Mucosa of stomach (tissue), 1 donor: ENCODE data around the gene FNDC3B.

ENCODE experiments used
- H3K27me3 ChIP-seq: one replicate; pipeline ENCODE4 v1.7.0; 2013; ENCODE audit warnings: mild to moderate bottlenecking, low read length; ENCODE audit not compliant: control insufficient read depth, insufficient read depth
- H3K36me3 ChIP-seq: one replicate; pipeline ENCODE4 v1.7.0; 2013; ENCODE audit warnings: low read length; ENCODE audit not compliant: control insufficient read depth, insufficient read depth
- H3K4me1 ChIP-seq: one replicate; pipeline ENCODE4 v1.7.0; 2013; ENCODE audit warnings: mild to moderate bottlenecking, low read length; ENCODE audit not compliant: control insufficient read depth, insufficient read depth
- H3K4me3 ChIP-seq: one replicate; pipeline ENCODE4 v1.7.0; 2013; ENCODE audit warnings: low read length
- H3K9ac ChIP-seq: one replicate; pipeline ENCODE4 v1.7.0; 2013; ENCODE audit warnings: mild to moderate bottlenecking, low read length, moderate library complexity
- H3K9me3 ChIP-seq: one replicate; pipeline ENCODE4 v1.7.0; 2013; ENCODE audit warnings: mild to moderate bottlenecking, low read length, moderate library complexity; ENCODE audit not compliant: control insufficient read depth
- donor health status: Pancreatic carcinoma.

FNDC3B gene

DNA sequence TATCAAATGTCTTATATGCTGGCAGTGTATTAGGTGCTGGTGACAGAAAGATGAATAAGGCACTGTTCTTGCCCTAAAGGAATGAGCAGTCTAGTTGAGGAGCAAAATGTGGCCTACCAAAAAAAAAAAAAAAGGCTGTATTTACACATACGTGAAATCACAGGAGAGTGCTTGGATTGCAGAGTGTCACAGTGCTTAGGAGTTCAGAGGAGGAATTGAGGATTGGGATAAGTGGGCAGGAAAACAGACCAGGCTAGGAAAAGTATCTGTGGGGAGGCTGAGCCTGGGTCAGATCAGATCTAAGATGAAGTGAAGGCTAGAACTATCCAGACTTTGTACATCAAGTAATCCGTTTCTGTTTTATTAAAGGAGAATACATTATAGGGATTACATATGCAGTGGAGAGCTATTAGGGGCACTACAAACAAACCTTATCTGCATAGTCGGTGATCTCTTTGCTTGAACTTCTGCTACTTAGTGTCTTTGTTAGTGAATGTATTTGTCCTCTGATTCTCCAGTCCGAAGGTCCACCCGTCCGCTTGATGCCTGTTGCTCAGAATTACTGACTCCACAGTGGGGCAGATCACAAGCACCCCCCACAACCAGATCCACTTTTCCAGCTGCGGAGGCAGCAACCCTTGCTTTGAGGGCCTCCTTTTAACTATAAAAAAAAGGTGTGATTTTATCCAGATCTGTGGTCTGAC, 80.0 kb downstream of the FNDC3B start:
- no peak overlapping the region for H3K4me3 ChIP-seq
- H3K9ac ChIP-seq: no peak overlapping the region
- no peaks in the 10 kb centered on the region for H3K9me3 ChIP-seq
- H3K36me3 ChIP-seq: no peaks in the 10 kb centered on the region
- peaks cover 9% of the 10 kb centered on the region for H3K4me1 ChIP-seq
- H3K27me3 ChIP-seq: no peaks in the 10 kb centered on the region

DNA sequence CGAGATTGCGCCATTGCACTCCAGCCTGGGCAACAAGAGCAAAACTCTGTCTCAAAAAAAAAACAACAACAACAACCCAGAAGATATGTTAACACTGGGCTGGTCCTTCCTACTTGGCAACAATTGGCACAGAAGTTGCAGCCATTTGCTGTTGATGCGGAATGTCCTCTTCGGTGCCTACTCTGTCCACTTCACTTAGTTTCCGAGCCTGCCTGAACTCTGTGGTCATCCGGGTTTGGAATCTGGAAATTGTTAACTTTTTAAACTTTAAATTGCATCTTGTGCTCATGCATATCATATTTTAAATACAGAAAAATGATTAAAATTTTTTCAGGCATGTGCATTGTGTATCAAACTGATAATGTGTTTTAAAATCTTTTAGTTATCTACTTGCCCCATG, 81.5 kb downstream of the FNDC3B start:
- Histone ChIP-seq H3K4me1 (peaks cover 11% of the 10 kb centered on the region), H3K36me3 (no peaks in the 10 kb centered on the region), H3K9me3 (no peaks in the 10 kb centered on the region), H3K4me3 (no peak overlapping the region), H3K27me3 (no peaks in the 10 kb centered on the region), H3K9ac (no peak overlapping the region)

DNA sequence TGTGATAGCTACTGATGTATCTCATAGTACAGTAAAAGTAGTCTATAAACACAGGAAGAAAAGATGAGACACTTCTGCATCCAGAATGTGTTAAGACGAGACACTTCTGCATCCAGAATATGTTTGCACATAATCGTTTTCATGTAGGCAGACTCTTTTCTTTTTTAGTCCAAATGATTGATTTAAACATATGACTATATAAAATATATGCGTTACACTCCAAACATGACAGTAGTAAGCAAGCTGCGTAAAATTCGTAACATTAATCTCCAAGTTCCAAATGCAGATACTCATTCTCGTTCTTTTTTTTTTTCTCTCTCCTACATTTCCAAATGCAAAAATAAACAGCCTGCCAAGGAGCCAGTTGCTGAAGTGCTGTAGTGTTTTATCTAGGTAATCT, 82.6 kb downstream of the FNDC3B start:
- no peak overlapping the region for H3K9ac ChIP-seq
- H3K4me3 ChIP-seq: no peak overlapping the region
- peaks cover 21% of the 10 kb centered on the region for H3K4me1 ChIP-seq
- H3K36me3 ChIP-seq: no peaks in the 10 kb centered on the region
- no peaks in the 10 kb centered on the region for H3K9me3 ChIP-seq
- no peaks in the 10 kb centered on the region for H3K27me3 ChIP-seq

DNA sequence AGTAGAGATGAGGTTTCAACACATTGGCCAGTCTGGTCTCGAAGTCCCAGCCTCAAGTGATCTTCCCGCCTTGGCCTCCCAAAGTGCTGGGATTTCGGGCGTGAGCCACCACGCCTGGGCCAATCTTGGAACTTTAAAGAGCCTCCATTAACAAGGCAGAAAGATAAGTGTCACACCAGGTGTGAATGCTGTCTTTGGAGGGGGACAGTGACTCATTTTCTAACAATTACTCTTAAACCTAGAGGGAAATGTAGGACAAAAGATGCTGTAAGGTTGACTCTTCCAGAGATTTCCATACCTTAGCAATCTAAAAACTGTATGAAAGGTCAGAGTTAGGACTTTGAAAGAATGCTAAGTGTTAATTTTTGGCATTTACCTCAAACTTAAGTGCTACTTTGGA, 84.9 kb downstream of the FNDC3B start:
- Histone ChIP-seq H3K9ac (no peak overlapping the region), H3K27me3 (no peaks in the 10 kb centered on the region), H3K36me3 (no peaks in the 10 kb centered on the region), H3K4me3 (no peak overlapping the region), H3K4me1 (peaks cover 31% of the 10 kb centered on the region), H3K9me3 (no peaks in the 10 kb centered on the region)

DNA sequence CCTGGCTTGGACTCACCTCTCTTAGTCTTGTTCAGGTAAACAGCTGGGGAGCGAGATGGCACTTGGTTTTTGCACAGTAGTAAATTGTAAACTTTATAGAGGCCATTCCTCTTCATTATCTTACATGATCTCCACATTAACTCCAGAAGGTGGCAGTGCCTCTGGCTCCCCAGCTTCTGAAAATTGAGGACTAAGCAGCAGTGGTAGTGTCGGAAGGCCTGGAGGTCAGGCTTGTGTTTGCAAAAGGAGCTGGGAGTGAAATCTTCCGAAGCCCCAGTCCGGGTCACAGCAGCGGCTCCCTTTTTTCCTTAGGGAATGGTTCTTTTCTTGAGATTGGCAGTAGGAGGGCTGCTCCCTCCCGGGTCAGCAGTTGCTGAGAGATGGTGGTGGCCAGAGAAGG, 85.7 kb downstream of the FNDC3B start:
- H3K36me3 ChIP-seq: no peaks in the 10 kb centered on the region
- H3K4me3 ChIP-seq: no peak overlapping the region
- H3K4me1 ChIP-seq: peaks cover 37% of the 10 kb centered on the region
- no peak overlapping the region for H3K9ac ChIP-seq
- no peaks in the 10 kb centered on the region for H3K9me3 ChIP-seq
- no peaks in the 10 kb centered on the region for H3K27me3 ChIP-seq

DNA sequence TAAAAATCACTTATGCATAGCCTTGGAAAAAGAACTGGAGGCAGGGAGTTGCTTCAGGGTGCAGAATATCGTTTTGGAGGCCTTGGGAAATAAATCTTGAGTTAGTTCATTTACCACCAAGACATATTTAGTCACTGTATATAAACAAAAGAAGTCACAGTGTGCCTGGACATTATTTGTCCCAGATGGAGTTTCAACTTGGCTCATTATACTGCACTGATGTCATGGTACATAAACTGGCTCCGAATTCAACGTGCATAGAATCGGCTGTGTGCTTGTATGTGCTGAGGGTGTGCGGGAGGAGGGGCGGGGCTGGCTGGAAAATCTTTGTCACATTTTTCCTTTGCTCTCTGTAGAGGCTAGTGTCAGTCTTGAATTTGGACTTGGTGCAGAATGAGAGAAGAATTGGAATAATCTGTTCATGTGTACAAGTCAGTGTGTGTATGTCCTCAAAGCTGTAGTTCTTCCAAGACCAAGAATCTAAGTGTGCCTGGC, 86.6 kb downstream of the FNDC3B start:
- Histone ChIP-seq H3K9me3 (no peaks in the 10 kb centered on the region), H3K9ac (no peak overlapping the region), H3K36me3 (no peaks in the 10 kb centered on the region), H3K4me1 (peaks cover 42% of the 10 kb centered on the region), H3K4me3 (no peak overlapping the region), H3K27me3 (no peaks in the 10 kb centered on the region)

DNA sequence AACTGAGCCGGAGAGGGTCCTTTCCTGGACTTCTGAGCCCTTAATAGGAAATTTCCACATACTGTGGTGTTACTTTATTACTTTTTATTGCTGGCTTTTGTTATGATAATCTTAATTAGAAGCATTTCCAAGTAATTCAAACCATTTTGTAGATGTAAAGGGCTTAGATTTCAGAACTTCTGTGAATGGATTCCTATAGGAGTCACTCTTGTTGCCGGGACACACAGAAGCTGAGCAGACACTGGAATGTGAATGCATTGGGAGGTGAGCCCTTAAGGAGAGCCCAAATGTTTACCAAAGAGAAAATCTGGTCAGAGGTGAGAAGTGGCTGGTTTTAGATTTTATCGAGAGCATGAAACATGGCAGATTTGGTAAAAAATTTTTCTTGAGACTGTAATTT, 87.4 kb downstream of the FNDC3B start:
- H3K36me3 ChIP-seq: no peaks in the 10 kb centered on the region
- no peak overlapping the region for H3K9ac ChIP-seq
- no peaks in the 10 kb centered on the region for H3K27me3 ChIP-seq
- no peak overlapping the region for H3K4me3 ChIP-seq
- H3K9me3 ChIP-seq: no peaks in the 10 kb centered on the region
- H3K4me1 ChIP-seq: peaks cover 42% of the 10 kb centered on the region

DNA sequence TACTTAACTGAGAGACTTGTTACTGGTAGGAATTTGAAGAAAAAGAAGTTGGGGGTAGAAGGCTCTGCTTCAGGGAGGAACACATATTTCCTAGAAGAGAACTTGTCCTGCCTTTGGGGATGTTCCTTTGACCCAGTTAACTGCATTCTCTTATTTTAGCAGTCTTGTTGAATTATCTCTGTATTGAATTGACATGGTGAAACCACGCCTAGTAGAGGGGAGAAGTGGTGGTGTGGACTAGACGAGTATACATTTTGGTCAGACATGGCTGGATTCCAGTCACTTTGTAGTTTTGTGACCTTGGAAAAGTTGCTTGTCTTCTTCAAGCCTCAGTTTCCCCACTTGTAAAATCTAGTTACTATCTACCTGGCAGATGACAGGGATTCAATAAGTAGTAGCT, 87.8 kb downstream of the FNDC3B start:
- H3K27me3 ChIP-seq: no peaks in the 10 kb centered on the region
- no peaks in the 10 kb centered on the region for H3K36me3 ChIP-seq
- peaks cover 42% of the 10 kb centered on the region for H3K4me1 ChIP-seq
- H3K4me3 ChIP-seq: no peak overlapping the region
- no peaks in the 10 kb centered on the region for H3K9me3 ChIP-seq
- no peak overlapping the region for H3K9ac ChIP-seq

DNA sequence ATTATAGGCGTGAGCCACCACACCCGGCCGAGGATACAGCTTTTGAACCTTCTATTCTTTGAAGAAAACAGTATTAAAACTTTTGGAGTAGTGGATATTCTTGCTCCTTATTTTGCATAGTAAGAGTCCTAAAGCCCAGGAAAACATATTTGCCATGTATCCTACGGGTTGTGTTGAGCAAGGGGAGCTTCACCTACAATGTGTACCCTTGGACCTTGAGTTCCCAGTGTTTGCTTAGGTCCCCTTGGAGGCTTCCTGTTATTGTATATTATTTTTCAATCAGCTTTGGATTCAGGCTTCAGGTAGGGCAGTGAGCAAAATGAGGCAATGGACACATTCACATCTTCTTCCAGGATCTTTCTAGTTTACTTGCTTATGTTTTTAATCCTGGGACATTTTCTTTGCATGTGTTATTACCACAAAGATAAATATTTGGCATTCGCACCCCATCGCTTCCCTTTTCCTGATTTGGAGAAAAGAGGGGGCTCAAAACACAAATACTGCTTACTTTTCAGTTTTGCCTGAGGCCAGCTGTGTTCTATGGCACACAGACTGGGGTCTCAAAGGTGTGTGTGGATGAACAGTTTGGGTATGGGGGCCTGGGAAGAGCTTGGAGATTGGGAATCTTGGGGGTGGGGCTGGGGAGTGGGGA, 88.7 kb downstream of the FNDC3B start:
- no peaks in the 10 kb centered on the region for H3K27me3 ChIP-seq
- H3K4me1 ChIP-seq: peaks cover 42% of the 10 kb centered on the region
- no peaks in the 10 kb centered on the region for H3K9me3 ChIP-seq
- H3K4me3 ChIP-seq: no peak overlapping the region
- no peaks in the 10 kb centered on the region for H3K36me3 ChIP-seq
- no peak overlapping the region for H3K9ac ChIP-seq

DNA sequence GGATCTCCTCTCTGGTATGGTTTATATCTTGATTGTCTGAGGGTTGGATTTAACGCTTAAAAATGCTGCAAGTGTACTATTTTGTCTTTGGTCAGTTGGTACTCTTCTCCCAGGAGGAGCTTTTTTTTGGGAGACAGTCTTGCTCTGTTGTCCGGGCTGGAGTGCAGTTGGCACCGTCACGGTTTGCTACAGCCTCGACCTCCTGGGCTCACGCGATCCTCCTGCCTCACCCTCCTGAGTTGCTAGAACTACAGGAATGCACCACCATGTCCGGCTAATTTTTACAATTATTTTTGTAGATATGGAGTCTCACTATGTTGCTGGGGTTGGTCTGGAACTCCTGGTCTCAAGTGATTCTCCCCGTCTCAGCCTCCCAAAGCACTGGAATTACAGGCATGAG, 89.5 kb downstream of the FNDC3B start:
- Histone ChIP-seq H3K9me3 (no peaks in the 10 kb centered on the region), H3K27me3 (no peaks in the 10 kb centered on the region), H3K9ac (no peak overlapping the region), H3K4me1 (peaks cover 49% of the 10 kb centered on the region), H3K36me3 (no peaks in the 10 kb centered on the region), H3K4me3 (no peak overlapping the region)

DNA sequence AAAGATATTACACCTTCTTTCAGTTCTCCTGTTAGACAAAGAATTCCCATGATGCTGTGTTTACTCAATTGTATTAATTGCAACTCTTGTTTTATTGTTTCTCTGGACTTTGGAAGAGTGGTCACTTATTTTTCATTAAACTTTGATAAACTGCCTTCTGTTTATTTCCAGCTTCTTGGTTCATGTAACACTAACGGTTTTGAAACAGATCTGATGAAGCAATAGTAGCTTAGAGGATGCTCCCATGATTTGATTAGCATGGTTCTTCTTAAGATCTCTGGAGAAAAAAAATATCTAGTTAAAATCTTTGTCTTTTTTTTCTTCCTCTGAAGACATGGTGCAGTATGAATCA, 90.1 kb downstream of the FNDC3B start:
- no peaks in the 10 kb centered on the region for H3K27me3 ChIP-seq
- no peaks in the 10 kb centered on the region for H3K36me3 ChIP-seq
- H3K9ac ChIP-seq: no peak overlapping the region
- no peaks in the 10 kb centered on the region for H3K9me3 ChIP-seq
- peaks cover 53% of the 10 kb centered on the region for H3K4me1 ChIP-seq
- H3K4me3 ChIP-seq: no peak overlapping the region

DNA sequence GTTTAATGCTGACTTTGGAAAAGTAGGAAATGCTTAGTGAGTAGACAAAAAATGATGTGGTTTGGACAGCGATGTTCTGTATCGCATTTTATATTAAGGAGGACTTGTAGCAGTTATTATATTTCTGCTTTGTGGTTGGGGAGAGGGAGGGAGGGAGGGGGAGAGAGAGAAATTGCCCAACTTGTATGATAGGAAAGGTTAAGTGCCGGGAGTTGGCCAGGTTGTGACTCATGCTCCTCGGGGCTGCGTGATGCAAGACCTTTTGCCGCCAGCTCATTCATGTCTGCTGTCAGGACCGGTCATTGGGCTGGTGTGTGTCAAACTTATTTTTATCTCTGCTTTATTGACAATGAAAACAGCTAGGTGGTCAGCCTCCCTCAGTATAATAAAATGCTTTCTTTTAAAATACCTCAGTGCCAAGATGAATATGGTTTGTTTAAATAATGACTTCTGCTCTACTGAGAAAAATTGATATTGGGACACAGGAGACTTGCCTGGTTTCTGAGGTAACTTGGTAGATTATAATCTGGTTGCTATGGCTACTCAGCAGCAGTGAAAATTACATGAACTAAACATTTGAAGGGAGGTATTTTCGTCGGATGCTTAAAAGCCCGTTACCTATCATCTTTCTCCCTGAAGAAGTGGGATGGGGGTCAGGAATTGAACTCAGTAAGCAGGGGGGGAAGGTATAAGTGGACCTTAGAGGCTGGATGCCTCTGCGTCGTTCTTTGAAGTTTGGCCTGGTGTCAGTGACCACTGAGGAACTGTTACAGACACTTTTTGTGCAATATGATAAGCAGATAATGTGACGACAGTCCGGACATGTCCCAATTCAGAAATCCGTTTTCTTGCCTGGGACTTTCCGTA, 90.7 kb downstream of the FNDC3B start:
- no peaks in the 10 kb centered on the region for H3K27me3 ChIP-seq
- no peaks in the 10 kb centered on the region for H3K36me3 ChIP-seq
- H3K9ac ChIP-seq: no peak overlapping the region
- H3K4me3 ChIP-seq: no peak overlapping the region
- H3K4me1 ChIP-seq: peaks cover 57% of the 10 kb centered on the region
- no peaks in the 10 kb centered on the region for H3K9me3 ChIP-seq
